K562 (cell line): Measurements from ENCODE around the gene PCCA. TPM values are rescaled to one million over a fixed set of nuclear protein-coding genes. Genes with fewer than 3 reads are reported as not detected.
A peak's percentile ranks its signal among the peaks of the same experiment; 100 is the strongest.

Experiments used
- ARHGAP35 ChIP-seq: fragments of 450-650 bp; IDR thresholded peaks from 2 replicates; pipeline ENCODE4 v1.6.1; 2018; ENCODE audit not compliant: partially characterized antibody
- DPF2 ChIP-seq: fragments of 450-650 bp; IDR thresholded peaks from 2 replicates; pipeline ENCODE4 v1.6.1; 2016
- FOXA3 ChIP-seq, 2 experiments: fragments of 450-650 bp in 1 of 2; sonication (generic) in 1 of 2; formaldehyde crosslinking; IDR thresholded peaks in 1 of 2; conservative IDR thresholded peaks in 1 of 2; 2 replicates each; pipeline versions ENCODE4 v1.4.0 to v1.8.0; 2020 to 2022; ENCODE audit warnings: mild to moderate bottlenecking in 2 of 2, missing genetic modification reagents in 1 of 2
- HDAC6 ChIP-seq: IDR thresholded peaks from 2 replicates; pipeline ENCODE4 v1.6.1; 2012; ENCODE audit warnings: low read depth, mild to moderate bottlenecking, control low read depth, inconsistent platforms, low read length, moderate library complexity
- KLF6 ChIP-seq: fragments of 250-450 bp; sonication (Bioruptor Pico); IDR thresholded peaks from 2 replicates; pipeline ENCODE4 v1.4.0; 2020; ENCODE audit warnings: mild to moderate bottlenecking, moderate library complexity, borderline replicate concordance
- LARP7 ChIP-seq: fragments of 450-650 bp; IDR thresholded peaks from 2 replicates; pipeline ENCODE4 v1.6.1; 2016
- SMAD1 ChIP-seq: fragments of 150-350 bp; IDR thresholded peaks from 2 replicates; pipeline ENCODE4 v1.6.1; 2014; ENCODE audit warnings: low read length, low read depth; ENCODE audit not compliant: partially characterized antibody
- SMAD3 ChIP-seq: fragments of 450-650 bp; formaldehyde crosslinking; conservative IDR thresholded peaks from 2 replicates; pipeline ENCODE4 v1.4.0; 2020; ENCODE audit warnings: mild to moderate bottlenecking
- TSHZ1 ChIP-seq: fragments of 250-450 bp; sonication (Bioruptor Pico); IDR thresholded peaks from 2 replicates; pipeline ENCODE4 v1.4.0; 2020; ENCODE audit warnings: mild to moderate bottlenecking, moderate library complexity
- ZFP30 ChIP-seq: fragments of 250-450 bp; sonication (Bioruptor Pico); IDR thresholded peaks from 2 replicates; pipeline ENCODE4 v1.8.0; 2022; ENCODE audit warnings: moderate library complexity, mild to moderate bottlenecking, inconsistent platforms, borderline replicate concordance
- ZNF311 ChIP-seq: fragments of 250-450 bp; sonication (Bioruptor Pico); IDR thresholded peaks from 2 replicates; pipeline ENCODE4 v1.4.0; 2020; ENCODE audit warnings: mild to moderate bottlenecking, moderate library complexity
- ZNF318 ChIP-seq, 2 experiments: fragments of 450-650 bp; IDR thresholded peaks; 2 replicates each; pipeline ENCODE4 v1.6.1; 2016; ENCODE audit warnings: mild to moderate bottlenecking in 2 of 2, borderline replicate concordance in 1 of 2, low read depth in 1 of 2, moderate library complexity in 1 of 2
- ZNF592 ChIP-seq: fragments of 450-650 bp; IDR thresholded peaks from 2 replicates; pipeline ENCODE4 v1.6.1; 2017; ENCODE audit warnings: antibody characterized with exemption, mild to moderate bottlenecking
- polyA plus RNA-seq, 8 experiments: library from polyadenylated mRNA; depleted of rRNA in 4 of 8; stranded (reverse) in 5 of 8; unstranded in 3 of 8; fragments of >200 nt; fragmentation: Nextera tagmentation in 2 of 8; fragmentation: Illumina TruSeq in 1 of 8; extraction: Ambion mirVana in 2 of 8; extraction: Trizol in 1 of 8; gene quantifications; 2 replicates each; pipeline versions ENCODE4 v1.2.1 to v1.2.3, GENCODE V29; 2011 to 2014; ENCODE audit warnings: inconsistent platforms in 1 of 8, missing spikeins in 1 of 8
- total RNA-seq, 7 experiments: library from RNA; depleted of rRNA in 6 of 7; stranded (reverse); fragments of >200 nt in 6 of 7; fragmentation: Illumina TruSeq in 2 of 7; extraction: Trizol in 2 of 7; gene quantifications; 2 replicates each; pipeline versions ENCODE4 v1.2.1 to v1.2.3, GENCODE V29; 2011 to 2021; ENCODE audit warnings: low replicate concordance in 1 of 7

Gene PCCA
- total and polyA plus RNA-seq, 9 of the 15 experiments (the other 6 are each of a cell fraction or from before 2014, with no cell fraction given) = 5.2 to 14.1 (median 9.7) TPM

GRCh38 chr13:100497389-100497788, 408.5 kb downstream of the PCCA start (continued):
- TF ChIP-seq TSHZ1 (CRISPR knock-in tag) = no peak
- no peak for TF ChIP-seq FOXA3 (CRISPR knock-in tag; conservative IDR thresholded peaks at IDR 0.05 in 1 of 2, IDR thresholded peaks at IDR 0.05 in 1 of 2)
- TF ChIP-seq ZFP30 (CRISPR knock-in tag) = no peak
- TF ChIP-seq ARHGAP35 = no peak
- no peak for TF ChIP-seq SMAD1
- TF ChIP-seq ZNF318 (IDR thresholded peaks at IDR 0.05; ENCODE audit: borderline replicate concordance in 1 of 2, low read depth in 1 of 2) = 0 out of 4 replicates have a peak, but pooled peaks of 1 of the 2 experiments have one; percentile 21
- TF ChIP-seq ZNF592 = no peak
- TF ChIP-seq LARP7 = no peak
- no peak for TF ChIP-seq DPF2
- no peak for TF ChIP-seq KLF6 (CRISPR knock-in tag)
- TF ChIP-seq HDAC6 = no peak
- no peak for TF ChIP-seq ZNF311 (CRISPR knock-in tag)
- no peak for TF ChIP-seq SMAD3
